ENCODE data around the gene THY1.

- TF ChIP-seq, protein P1, sequence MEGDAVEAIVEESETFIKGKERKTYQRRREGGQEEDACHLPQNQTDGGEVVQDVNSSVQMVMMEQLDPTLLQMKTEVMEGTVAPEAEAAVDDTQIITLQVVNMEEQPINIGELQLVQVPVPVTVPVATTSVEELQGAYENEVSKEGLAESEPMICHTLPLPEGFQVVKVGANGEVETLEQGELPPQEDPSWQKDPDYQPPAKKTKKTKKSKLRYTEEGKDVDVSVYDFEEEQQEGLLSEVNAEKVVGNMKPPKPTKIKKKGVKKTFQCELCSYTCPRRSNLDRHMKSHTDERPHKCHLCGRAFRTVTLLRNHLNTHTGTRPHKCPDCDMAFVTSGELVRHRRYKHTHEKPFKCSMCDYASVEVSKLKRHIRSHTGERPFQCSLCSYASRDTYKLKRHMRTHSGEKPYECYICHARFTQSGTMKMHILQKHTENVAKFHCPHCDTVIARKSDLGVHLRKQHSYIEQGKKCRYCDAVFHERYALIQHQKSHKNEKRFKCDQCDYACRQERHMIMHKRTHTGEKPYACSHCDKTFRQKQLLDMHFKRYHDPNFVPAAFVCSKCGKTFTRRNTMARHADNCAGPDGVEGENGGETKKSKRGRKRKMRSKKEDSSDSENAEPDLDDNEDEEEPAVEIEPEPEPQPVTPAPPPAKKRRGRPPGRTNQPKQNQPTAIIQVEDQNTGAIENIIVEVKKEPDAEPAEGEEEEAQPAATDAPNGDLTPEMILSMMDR (IDR thresholded peaks at IDR 0.05) = no peak
- no peak for TF ChIP-seq POLR2AphosphoS5 (IDR thresholded peaks at IDR 0.05; ENCODE audit: low read depth, low read length)
- TF ChIP-seq, protein P2, sequence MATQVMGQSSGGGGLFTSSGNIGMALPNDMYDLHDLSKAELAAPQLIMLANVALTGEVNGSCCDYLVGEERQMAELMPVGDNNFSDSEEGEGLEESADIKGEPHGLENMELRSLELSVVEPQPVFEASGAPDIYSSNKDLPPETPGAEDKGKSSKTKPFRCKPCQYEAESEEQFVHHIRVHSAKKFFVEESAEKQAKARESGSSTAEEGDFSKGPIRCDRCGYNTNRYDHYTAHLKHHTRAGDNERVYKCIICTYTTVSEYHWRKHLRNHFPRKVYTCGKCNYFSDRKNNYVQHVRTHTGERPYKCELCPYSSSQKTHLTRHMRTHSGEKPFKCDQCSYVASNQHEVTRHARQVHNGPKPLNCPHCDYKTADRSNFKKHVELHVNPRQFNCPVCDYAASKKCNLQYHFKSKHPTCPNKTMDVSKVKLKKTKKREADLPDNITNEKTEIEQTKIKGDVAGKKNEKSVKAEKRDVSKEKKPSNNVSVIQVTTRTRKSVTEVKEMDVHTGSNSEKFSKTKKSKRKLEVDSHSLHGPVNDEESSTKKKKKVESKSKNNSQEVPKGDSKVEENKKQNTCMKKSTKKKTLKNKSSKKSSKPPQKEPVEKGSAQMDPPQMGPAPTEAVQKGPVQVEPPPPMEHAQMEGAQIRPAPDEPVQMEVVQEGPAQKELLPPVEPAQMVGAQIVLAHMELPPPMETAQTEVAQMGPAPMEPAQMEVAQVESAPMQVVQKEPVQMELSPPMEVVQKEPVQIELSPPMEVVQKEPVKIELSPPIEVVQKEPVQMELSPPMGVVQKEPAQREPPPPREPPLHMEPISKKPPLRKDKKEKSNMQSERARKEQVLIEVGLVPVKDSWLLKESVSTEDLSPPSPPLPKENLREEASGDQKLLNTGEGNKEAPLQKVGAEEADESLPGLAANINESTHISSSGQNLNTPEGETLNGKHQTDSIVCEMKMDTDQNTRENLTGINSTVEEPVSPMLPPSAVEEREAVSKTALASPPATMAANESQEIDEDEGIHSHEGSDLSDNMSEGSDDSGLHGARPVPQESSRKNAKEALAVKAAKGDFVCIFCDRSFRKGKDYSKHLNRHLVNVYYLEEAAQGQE (IDR thresholded peaks at IDR 0.05; ENCODE audit: insufficient read depth in 1 of 2, low read depth in 2 of 2, low read length in 1 of 2) = no peak
Measured at GRCh38 chr11:119371067-119371601, 51.8 kb downstream of the THY1 start.
